Measurements from ENCODE around the gene TNFSF12. TPM values are rescaled to one million over a fixed set of nuclear protein-coding genes. Genes with fewer than 3 reads are reported as not detected.

The TNFSF12 gene
- total and polyA plus RNA-seq, 7 donors: 18.0 to 122 (median 60.1) TPM

GRCh38 chr17:7557147-7557764 lies 8.4 kb downstream of the TNFSF12 start:
- peaks cover 0 to 5% (median 0%) of the 10 kb centered on the region in 4 donors for H3K36me3 ChIP-seq
- WGBS, 2 donors: 18 to 54% methylated on average over 19 of the region's 19 CpGs
- intact Hi-C loops (cut with DNase I): no loop called here
- H3K4me3 ChIP-seq: no peak overlapping the region
- peak in 1 of 2 donors; percentile 19 for TF ChIP-seq POLR2A (IDR thresholded peaks at IDR 0.05)
- no peak for TF ChIP-seq EP300 (IDR thresholded peaks at IDR 0.05)
- no peaks in the 10 kb centered on the region for H3K27me3 ChIP-seq
- no peak for DNase-seq
- H3K4me1 ChIP-seq: peaks cover 0 to 43% (median 40%) of the 10 kb centered on the region in 4 donors
- peak overlapping the region; percentile 89 to 98 (median 97) for H3K27ac ChIP-seq
- H3K9me3 ChIP-seq: no peaks in the 10 kb centered on the region

GRCh38 chr17:7557775-7558543 lies 9.1 kb downstream of the TNFSF12 start:
- H3K4me3 ChIP-seq: peak overlapping the region; percentile 2 to 97 (median 84)
- peaks cover 0 to 50% (median 47%) of the 10 kb centered on the region in 4 donors for H3K4me1 ChIP-seq
- H3K9me3 ChIP-seq: no peaks in the 10 kb centered on the region
- peak overlapping the region; percentile 89 to 98 (median 97) for H3K27ac ChIP-seq
- H3K27me3 ChIP-seq: no peaks in the 10 kb centered on the region
- TF ChIP-seq EP300 (IDR thresholded peaks at IDR 0.05): peak in 2 of 4 donors; percentile 35 to 36
- peak; percentile 43 to 85 for TF ChIP-seq POLR2A (IDR thresholded peaks at IDR 0.05)
- no peak for TF ChIP-seq CTCF (IDR thresholded peaks at IDR 0.05)
- peak; percentile 72 to 90 (median 82) for TF ChIP-seq POLR2AphosphoS5 (IDR thresholded peaks at IDR 0.05)
- peaks cover 0 to 5% (median 0%) of the 10 kb centered on the region in 4 donors for H3K36me3 ChIP-seq
- intact Hi-C loops (cut with DNase I): no loop called here
- peak; percentile 96 for DNase-seq
- WGBS, 2 donors: 4 to 14% methylated on average over 21 of the region's 21 CpGs

- Histone ChIP-seq H3K27me3 (no peaks in the 10 kb centered on the region), H3K4me1 (peaks cover 0 to 58% (median 54%) of the 10 kb centered on the region in 4 donors), H3K4me3 (peak within 1 kb of the TSS; percentile 15 to 97 (median 84)), H3K27ac (peak within 1 kb of the TSS; percentile 89 to 98 (median 97)), H3K9me3 (no peaks in the 10 kb centered on the region), H3K36me3 (peaks cover 0 to 11% (median 5%) of the 10 kb centered on the region in 4 donors)
- intact Hi-C loops (cut with DNase I): no loop called here
- WGBS, 2 donors: 10 to 26% methylated on average over 16 of the region's 16 CpGs
- DNase-seq: peak; percentile 87
- TF ChIP-seq EP300 (IDR thresholded peaks at IDR 0.05) (no peak), POLR2AphosphoS5 (IDR thresholded peaks at IDR 0.05) (peak in 1 of 4 donors; percentile 54), CTCF (IDR thresholded peaks at IDR 0.05) (no peak), POLR2A (IDR thresholded peaks at IDR 0.05) (peak in 1 of 2 donors; percentile 7)
Observed at GRCh38 chr17:7558544-7559319, 9.9 kb downstream of the TNFSF12 start, which contains the start of gene TNFSF13. Gene TNFSF13 (plus strand): TSS chr17:7558750. CDS start chr17:7559040, 290 bp downstream.

- 21 to 67% methylated on average over 18 of the region's 18 CpGs for WGBS, 2 donors
- peaks cover 0 to 66% (median 62%) of the 10 kb centered on the region in 4 donors for H3K4me1 ChIP-seq
- peak overlapping the region in 3 of 4 donors; percentile 73 to 97 (median 94) for H3K4me3 ChIP-seq
- intact Hi-C loops (cut with DNase I): loop anchor here (2.0 to 10.0 kb wide), 6 partner anchors 55 to 305 kb away; partner anchors contain the start of genes CTDNEP1, ELP5, FXR2 and NEURL4
- no peaks in the 10 kb centered on the region for H3K9me3 ChIP-seq
- H3K27me3 ChIP-seq: no peaks in the 10 kb centered on the region
- no peak for DNase-seq
- peak overlapping the region; percentile 89 to 98 (median 97) for H3K27ac ChIP-seq
- TF ChIP-seq CTCF (IDR thresholded peaks at IDR 0.05): no peak
- TF ChIP-seq POLR2A (IDR thresholded peaks at IDR 0.05): no peak
- no peak for TF ChIP-seq POLR2AphosphoS5 (IDR thresholded peaks at IDR 0.05)
- no peak for TF ChIP-seq EP300 (IDR thresholded peaks at IDR 0.05)
- peaks cover 3 to 14% (median 12%) of the 10 kb centered on the region in 4 donors for H3K36me3 ChIP-seq
Observed at GRCh38 chr17:7559320-7560171, 10.7 kb downstream of the TNFSF12 start.

All from sigmoid colon (tissue), 7 donors.